Smooth muscle cell of the brain vasculature (primary cell): Measurements from ENCODE around the gene CDC42EP4.
"Not testable (repeated sequence)": the region's sequence is repeated elsewhere in the genome, so short reads cannot be mapped to it uniquely, and the experiment has no call there.

ENCODE experiments used
- DNase-seq: peaks from one replicate; pipeline ENCODE4 v3.0.0-alpha.2; 2012; ENCODE audit warnings: low read depth, low spot score

CDC42EP4 gene

GRCh38 chr17:73343168-73343634 lies 31.4 kb upstream of the CDC42EP4 start:
- peak; percentile 81 for DNase-seq

- DNase-seq = no peak
Observed at GRCh38 chr17:73342541-73343167, 30.9 kb upstream of the CDC42EP4 start.

GRCh38 chr17:73342050-73342522 lies 30.3 kb upstream of the CDC42EP4 start:
- DNase-seq = no peak

GRCh38 chr17:73341350-73342049 lies 29.7 kb upstream of the CDC42EP4 start:
- no peak for DNase-seq

GRCh38 chr17:73340093-73340596 lies 28.3 kb upstream of the CDC42EP4 start:
- DNase-seq = no peak

- no peak for DNase-seq
Observed at GRCh38 chr17:73338566-73339197, 26.9 kb upstream of the CDC42EP4 start.

- DNase-seq = no peak
Observed at GRCh38 chr17:73338050-73338521, 26.3 kb upstream of the CDC42EP4 start.

- no peak for DNase-seq
Observed at GRCh38 chr17:73337330-73337710, 25.5 kb upstream of the CDC42EP4 start.

- no peak for DNase-seq
Observed at GRCh38 chr17:73336408-73337329, 24.9 kb upstream of the CDC42EP4 start.

- DNase-seq = no peak
Observed at GRCh38 chr17:73335591-73336407, 24.0 kb upstream of the CDC42EP4 start.

GRCh38 chr17:73334771-73335513 lies 23.1 kb upstream of the CDC42EP4 start:
- no peak for DNase-seq

GRCh38 chr17:73333445-73333844 lies 21.6 kb upstream of the CDC42EP4 start:
- not testable (repeated sequence) for DNase-seq

GRCh38 chr17:73331060-73331459 lies 19.3 kb upstream of the CDC42EP4 start:
- DNase-seq = no peak

GRCh38 chr17:73327676-73328075 lies 15.9 kb upstream of the CDC42EP4 start:
- DNase-seq = no peak

- no peak for DNase-seq
Observed at GRCh38 chr17:73325527-73325842, 13.7 kb upstream of the CDC42EP4 start.

- no peak for DNase-seq
Observed at GRCh38 chr17:73324711-73325526, 13.1 kb upstream of the CDC42EP4 start.

GRCh38 chr17:73324160-73324475 lies 12.3 kb upstream of the CDC42EP4 start:
- no peak for DNase-seq

GRCh38 chr17:73323409-73324159 lies 11.8 kb upstream of the CDC42EP4 start:
- no peak for DNase-seq
